AG08396 (cell line): ENCODE measurements around the gene DAAM1.
A peak's percentile ranks its signal among the peaks of the same experiment; 100 is the strongest.

Experiments
- DNase-seq: peaks from one replicate; pipeline ENCODE4 v3.0.0; 2012; ENCODE audit warnings: low spot score, mixed read lengths

Gene DAAM1

DNA sequence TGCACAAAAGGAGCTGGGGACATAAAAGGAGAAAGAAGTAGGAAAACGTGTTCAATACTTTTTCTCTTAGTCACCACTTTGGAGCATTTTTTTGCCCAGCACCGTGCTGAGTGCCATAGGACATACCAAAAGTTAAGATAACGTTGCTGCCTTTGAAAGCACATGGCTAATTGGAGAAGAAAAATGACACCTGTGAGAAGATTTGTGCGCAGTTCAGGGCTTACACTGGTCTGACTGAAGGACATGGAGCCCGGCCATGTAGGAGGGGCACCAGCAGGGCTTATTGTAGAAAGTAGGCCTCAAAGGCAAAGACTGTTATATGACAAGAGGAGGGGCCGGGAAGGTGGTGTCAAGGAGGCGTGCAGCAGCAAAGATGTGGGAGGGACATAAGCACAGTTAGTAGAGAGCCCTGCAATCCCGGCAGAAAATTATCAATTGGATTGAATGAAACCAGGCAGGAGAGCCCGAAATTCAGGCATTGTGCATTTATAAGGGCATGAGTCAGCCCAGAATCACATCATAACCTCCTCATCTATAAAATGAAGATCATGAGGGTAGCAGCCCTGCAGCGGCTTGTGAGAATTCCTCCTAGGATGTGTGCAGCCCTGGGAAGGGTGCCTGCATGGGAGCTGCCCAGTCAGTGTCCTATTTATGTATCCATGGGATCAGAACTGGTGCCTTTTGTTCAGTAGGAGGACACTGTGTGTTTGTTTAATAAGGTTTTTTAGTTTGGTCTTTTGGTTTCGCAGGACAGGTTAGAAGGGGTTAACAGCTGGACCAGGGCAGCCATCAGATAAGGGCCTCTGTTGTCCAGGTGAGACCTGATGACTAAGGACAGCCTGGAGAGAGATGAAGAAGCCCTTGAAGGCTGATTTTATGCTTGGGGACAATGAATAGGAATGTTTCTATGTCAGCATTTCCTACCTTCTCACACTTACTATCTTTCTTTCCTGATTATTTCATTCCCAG, 154.3 kb downstream of the DAAM1 start:
- no peak for DNase-seq

DNA sequence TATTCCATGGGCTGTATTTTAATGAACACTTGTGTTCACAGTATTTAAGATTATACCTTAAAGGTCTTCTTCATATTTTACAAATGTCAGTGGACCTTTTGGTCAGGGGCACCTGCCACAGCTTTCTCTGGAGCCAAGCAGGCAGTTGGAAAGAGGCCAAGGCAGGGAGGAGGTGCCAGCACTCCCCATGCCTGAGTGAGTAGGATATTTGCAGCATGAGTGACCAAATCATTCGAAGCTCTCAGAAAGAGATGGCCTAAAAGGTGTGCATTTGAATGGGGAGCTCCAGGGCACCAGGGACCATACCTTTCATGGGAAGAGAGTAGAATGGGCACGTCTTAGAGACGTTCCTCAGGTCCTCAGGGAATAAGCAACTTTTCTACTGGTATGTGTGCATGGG, 155.1 kb downstream of the DAAM1 start:
- no peak for DNase-seq

DNA sequence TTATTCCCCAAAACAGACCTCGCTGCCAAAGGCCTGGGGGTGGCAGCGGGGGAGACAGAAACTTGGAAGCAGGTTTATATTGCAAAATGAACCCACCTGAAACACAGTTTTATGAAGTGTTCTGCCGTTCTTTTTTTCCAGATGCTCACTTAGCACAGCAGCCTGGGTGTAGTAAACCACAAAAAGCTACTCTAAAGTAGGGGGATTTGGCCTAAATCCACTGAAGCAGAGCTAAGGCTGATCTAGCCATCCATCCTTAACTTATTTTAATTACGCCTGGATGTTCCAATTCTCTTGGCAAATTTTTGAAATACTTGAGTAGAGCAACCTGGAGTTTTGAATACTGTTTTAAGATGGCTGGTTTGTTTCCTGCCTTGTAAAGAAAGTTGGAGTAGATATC, 155.5 kb downstream of the DAAM1 start:
- no peak for DNase-seq

DNA sequence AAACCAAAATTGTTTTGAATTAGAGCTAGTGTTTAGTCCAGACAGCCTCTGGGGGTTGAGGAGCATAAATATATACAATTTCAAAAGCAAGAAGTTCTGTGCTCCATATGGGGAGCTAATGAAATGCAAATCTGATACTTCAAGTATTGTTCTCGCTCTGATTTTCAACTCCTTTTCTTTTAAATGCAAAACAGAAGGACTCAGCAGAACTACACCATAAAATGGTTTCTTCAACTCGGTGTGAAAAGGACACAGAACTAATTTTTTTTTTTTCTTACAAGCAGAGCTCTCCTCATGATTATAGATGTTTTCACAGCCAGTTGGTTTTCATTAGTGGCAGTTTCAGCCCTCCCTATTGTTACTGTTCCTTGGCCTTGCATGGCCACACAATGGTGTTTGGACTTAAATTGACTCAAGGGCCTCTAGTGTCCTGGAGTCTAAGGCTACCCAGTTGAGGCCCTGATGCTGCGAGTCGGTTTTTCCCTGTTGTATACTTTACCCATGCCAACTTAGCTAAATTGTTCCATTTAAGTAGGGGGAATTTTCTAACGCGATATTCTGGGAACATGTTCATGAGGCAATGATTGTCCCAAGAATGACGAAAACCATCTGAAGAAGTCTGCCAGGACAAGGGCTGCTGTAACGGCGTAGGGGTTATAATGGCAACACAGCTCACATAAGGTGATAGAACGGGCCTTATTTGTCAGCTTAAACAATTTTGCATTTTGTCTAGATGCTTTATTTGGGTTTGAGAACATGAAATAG, 156.4 kb downstream of the DAAM1 start:
- DNase-seq: no peak

DNA sequence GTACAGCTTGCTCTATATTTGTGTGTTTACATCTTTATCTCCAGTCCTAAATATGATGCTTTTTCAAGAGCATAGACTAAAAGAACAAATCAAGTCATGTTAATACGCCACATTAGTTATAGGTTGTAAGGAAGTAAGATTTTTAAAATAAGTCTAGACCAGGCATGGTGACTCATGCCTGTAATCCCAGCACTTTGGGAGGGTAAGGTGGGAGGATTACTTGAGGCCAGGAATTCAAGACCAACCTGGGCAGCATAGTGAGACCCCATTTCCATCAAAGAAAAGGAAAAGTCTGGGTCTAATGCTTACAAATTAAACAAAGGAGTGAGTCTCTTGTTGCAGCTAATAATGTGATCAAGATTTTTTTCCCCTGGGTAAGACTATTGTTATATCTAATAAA, 157.9 kb downstream of the DAAM1 start:
- no peak for DNase-seq

DNA sequence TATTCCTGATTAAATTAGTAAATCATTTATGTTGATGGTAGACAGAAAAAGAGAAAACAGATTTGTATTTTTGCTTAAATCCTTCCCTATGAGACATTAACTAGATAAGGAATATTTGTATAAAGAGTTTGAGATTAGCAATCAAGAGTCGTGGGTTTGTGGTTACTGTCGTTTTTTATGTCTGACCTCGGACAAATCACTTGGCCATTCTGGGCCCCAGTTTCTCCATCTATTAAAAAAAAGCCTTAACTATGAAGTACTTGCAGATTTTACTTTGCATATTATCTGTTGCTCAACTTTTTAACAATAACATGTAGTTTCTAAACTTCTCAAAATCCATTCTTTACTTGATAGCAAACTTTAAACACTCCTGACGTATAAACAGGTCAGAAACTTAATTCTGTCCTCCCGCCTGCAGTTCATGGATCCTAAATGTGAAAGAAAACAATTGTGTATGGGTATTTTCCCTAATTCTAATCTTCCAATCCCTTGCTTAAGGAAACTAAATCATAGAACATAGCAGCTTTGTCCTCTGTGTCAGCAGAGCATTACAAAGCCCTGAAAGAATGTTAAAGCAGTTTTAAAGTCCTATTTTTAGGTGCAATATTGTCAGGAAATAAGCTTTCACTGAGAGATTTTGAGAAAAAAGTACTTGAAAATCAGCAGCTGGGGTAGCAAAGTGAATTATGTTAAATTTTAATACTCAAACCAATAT, 158.5 kb downstream of the DAAM1 start:
- no peak for DNase-seq

DNA sequence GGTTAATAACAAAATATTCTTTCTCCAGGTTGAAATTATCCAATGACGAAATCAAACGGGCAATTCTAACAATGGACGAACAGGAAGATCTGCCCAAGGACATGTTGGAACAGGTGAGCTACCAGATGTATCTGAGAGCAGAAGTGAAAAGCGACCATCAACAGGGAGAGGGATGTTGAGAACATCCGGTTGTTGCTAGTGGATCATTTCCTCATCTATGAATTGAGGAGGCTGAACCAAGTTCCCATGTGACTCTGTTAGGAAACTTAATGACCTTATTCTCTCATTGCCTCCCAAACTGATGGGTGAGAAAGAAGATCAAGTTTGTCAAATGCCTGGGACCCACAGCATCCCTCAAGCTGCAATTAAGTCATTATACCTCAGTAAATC, 159.0 kb downstream of the DAAM1 start:
- no peak for DNase-seq

DNA sequence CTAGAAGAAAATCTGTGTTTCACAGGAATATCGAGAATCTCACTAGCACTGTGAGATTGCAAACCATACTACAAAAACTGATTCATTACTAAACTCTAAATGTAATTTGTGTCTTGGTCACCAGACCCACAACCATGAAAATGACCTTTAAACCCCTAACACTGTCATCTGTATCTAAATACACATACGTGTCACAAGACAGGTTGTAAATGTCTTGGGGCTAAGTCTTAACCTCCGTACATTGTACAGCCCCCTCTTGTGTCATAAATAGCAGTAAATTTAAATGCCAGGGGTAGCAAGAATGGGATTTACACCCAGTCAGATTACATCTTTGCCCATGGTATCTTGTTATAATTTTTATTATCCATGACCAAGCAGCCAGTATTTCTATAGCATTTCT, 159.4 kb downstream of the DAAM1 start:
- DNase-seq: no peak

DNA sequence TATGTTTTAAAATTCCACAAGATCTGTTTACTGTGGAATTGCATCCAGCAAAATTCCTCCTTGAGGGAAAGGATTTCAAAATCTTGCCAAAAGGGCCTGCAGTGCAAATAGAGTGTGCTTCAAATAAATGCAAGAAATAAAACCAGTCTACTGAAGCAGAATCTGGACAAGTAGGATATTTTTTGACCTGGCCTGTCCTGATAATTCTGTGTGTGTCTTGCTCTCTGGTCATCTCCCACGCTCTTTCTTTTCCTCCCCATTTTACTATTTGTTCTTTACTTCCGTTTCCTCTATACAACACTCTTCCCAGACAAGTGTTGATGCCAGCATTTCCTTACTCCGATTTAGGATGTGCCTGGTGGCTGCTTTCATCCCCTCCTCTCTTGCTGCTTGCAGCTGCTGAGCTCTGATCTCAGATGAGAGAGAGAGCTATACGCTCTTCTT, 160.8 kb downstream of the DAAM1 start:
- no peak for DNase-seq

DNA sequence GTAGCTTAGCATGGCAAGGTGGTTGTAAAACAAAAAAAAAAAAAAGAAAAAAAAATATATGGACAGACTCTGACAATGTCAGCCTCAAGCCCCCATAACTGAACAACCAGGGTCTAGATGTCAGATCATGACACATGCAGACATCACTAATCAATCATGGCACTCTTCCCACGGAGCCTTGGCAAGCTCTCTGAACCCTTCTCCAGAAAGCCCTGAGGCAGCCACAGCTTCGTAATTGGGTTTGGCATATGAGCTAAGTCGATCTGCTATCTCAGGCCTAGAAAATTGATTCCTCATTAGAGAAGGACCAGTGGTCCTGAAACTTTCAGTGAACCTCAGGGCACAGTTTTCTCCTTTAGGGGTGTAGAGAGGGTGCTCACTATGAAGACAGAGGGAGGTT, 164.5 kb downstream of the DAAM1 start:
- DNase-seq: no peak

DNA sequence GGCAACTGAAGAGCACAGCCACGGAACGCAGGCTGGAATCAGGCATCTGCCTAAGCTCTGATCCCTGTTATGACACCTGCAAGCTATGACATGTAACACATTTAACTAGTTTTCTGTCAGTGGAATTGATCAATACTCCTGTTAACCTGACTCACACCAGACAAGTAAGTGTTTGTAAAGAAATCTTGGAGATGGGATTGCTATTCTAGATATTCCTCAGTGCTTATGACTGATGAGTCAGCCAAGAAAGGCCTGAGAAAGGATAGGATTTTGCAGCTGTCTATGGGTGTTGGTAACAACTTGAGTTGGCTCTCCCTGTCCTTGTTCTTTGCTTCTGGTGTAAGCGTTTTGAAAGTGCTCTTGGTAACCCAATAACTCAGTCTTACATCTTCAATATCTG, 166.2 kb downstream of the DAAM1 start:
- DNase-seq: peak; percentile 38

DNA sequence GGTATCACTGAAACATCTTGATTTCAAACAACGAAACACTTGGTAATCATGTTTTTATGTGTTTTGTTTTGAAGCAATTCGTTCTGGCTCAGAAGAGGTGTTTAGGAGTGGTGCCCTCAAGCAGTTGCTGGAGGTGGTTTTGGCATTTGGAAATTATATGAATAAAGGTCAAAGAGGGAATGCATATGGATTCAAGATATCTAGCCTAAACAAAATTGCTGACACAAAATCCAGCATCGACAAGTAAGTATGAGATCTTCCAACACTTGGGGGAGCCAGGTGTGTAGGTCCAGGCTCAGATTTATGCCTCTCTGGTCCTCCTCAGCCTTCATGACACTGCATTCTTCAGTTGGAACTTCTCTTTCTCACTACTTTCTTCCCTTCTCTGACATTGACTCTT, 166.6 kb downstream of the DAAM1 start:
- no peak for DNase-seq

DNA sequence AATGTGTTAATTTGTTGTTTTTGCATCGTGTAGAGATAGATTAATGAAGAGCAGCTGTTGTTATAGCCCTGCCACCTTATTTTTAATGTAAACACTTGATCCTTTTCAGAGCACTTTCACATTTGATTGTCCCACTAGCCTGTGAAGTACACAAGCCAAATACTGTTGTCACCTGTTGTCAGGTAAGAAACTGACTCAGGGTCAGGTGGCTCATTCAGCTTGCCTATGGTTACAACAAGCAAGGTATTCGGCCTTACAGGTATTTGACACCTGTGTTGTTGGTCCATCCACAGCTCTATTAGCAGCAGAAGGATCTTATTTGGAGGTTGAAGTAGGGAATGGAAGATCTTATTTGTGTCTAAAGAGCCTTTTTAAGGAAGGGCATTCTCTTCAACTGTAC, 167.8 kb downstream of the DAAM1 start:
- DNase-seq: no peak

DNA sequence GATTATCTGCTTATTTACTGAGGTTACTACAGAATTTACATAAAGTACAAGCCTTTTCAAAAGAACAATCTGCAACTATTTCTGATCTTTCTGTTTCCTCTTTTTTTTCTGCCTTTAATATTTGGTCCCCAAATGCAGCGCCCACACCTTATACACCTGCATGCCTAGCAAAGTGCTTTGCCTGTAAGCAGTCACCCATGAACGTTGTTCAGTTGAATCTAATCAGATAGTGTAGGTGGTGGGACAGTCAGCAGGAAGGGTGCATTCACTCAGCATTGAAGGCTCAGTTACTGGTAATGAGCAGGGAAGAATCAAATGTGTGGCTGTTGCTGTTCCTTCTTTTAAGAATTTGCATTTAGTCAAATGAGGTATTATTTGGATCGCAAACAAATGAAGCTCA, 168.3 kb downstream of the DAAM1 start:
- no peak for DNase-seq

DNA sequence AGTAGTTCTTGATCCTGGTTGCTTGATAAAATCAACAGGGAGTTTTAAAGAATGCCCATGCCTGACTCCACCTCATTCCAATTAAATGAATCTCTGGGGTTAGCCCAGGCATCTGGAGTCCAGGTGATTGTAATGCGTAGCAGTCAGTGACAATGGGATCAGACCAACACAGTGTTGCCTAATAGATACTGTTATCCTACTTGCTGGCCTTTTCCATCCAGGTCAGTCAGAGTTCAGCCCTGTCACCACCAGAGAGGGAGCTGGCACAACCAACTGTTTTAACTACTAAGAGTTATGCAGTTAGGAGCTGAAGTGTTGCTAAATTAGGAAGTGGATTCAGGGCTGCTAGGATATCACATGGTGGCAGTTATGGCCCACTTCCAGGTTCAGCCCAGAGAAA, 169.6 kb downstream of the DAAM1 start:
- DNase-seq: peak; percentile 48

DNA sequence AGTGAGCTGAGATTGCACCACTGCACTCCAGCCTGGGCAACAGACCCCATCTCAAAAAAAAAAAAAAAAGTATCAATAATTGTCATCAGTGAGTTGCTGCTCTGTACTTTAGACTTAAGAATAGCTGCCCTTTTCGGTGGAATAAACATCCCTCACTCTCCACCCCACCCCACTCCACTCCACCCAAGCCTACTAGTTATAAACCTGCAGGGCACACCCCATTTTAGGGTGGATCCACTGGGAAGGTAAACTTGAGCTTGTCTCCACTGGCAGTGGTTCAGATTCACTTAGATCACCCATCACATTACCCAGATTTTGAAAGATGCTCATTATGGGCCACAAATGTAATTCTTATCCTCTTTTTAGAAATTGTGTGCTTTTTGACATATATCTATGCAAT, 170.3 kb downstream of the DAAM1 start:
- no peak for DNase-seq

DNA sequence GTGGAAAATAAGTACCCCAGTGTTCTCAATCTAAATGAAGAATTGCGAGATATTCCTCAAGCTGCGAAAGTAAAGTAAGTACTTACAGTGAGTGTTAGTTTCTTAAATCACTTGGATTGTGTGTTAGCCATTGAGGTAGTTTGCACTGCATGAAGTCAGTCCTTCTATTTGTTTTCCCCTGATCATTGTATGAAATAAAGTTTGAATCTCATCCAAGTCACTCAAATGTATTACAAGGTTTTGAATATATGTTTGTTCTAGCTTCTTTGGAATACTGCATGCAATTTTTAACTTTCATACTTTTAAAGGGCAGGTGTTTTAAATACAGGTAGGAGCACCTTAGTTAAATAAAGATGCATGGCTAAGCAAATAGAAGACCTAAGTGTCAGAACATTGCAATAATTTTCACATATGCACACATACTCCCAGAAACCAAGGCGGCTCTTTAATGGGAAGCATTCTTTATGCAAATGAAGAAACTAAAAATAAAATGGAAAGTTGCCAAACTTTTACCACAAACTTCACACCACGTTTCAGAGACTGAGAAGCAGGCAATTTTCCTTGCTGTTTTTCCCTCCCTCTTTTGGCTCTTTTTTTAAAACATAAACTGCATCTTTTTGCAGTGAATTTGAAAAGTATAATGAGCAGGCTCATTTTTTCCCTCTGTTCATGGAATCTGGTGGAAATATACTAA, 171.1 kb downstream of the DAAM1 start:
- DNase-seq: no peak

DNA sequence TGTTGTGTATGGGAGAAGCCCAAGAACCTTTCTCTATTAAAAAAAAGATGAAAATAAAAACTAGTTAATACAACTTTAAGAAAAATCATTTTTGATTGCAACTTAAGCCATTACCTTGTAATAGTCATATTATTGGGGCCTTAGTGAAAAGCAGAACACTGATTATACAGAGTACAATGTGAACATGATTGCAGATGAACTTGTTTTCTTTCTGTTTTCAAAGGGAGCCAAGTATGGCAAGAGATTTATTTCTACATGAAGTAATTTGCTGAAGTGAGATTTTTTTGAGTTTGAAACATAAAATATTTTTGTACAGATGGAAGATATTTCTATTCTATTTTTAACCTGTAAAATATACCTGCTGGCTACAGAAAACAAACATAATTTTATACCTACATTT, 171.8 kb downstream of the DAAM1 start:
- DNase-seq: no peak

DNA sequence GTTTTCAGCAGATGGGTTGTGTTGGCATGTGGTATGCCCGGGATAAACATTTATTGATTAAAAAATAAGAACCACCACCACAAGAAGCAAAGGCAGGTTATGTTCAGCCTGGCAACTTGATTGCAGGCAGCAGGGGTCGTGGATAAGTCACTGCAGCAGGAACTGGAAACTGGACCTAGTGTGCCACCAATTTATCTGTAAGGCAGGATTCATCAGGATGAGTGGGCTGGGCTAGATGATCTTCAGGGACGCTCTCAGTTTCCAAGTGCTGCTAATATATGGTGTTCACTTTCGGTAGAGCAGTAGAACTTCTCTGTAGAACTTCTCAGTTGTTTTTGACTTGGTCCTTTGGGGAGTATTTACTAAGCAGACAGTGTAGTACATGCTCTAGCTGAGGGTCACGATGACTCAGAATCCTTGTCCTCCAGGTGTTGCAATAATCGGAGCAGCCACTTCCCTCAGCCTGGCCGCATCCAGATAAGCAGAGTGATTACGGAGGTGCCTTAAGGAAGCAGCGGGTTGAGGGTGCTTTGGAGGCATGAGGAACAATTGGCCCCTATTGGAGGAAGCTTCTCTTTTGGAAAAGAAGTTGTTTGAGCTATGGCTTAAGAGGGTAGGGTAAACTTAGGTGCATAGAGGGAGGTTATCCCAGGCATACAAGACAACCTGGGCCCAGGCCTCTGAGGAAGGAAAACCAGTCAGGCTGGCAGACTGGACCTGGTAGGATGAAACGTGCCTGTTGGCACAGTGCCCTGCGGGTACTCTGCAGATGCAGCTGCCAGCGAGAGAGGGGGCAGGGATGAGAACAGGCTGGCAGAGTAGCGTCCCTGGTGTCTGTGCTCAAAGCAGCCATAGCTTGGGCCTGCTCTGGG, 172.7 kb downstream of the DAAM1 start:
- DNase-seq: no peak

DNA sequence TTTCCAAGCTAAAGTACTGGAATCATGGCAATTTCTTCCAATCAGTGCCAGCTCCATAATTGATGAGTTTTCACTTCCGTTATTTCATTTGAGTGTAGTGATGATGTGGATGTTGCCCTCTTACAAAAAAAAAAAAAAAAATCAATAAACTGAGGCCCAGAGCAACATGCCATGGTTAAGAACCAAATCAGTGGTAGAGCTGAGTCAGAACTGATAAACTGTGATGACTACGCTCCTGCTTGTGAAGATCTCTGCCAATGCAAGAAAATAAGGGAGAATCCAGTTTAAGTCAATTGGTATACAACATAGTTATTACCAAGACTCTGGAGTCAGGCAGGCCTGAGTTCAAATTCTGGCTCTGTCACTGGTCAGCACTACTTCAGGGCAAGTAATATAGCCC, 174.0 kb downstream of the DAAM1 start:
- no peak for DNase-seq
